GM21619 (cell line): ENCODE data around the gene LYRM1.

Experiments used
- ATAC-seq: cut with Tn5 transposase; IDR thresholded peaks from one replicate; pipeline ENCODE4 v1.9.1; 2021; ENCODE audit not compliant: unreplicated experiment

Gene LYRM1

DNA sequence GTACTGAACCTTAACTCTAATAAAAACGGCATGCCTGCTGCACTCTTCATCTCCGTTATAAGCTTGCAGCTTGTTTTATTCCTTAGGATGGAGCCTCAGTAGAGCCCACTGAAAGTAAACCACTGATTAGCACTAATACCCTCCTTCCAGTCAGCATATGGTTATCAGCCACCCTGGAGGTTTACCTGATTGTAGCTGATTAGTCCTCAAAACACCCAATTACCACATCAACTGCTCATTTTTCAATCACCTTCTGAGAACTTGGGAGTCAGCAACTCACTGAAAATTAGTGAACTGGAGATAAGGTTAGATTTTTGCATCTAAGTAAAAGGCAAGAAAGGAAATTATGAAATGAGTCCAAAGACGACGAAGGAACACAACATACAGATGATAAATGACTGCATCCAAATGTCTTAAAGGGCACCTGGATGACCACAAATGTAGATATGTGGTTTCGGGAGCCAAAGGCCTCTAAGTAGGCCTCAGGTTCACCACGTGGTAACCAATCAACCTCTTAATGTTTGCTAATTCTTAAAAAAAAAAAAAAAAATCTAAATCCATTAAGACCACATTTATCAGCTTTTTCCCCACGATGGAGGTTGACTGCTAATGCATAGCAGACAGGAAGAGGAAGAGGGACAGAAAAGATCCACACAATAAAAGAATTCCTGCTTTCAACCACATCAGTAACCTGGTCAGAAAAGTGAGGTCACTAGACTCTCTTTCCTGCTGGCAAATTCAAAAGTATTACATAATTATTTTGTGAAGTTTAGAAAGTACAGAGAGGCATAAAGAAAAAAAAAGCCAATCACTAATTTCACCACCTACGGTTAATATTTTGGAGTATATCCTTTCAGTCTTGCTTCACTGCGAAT lies 28.4 kb upstream of the LYRM1 start:
- ATAC-seq = no peak

DNA sequence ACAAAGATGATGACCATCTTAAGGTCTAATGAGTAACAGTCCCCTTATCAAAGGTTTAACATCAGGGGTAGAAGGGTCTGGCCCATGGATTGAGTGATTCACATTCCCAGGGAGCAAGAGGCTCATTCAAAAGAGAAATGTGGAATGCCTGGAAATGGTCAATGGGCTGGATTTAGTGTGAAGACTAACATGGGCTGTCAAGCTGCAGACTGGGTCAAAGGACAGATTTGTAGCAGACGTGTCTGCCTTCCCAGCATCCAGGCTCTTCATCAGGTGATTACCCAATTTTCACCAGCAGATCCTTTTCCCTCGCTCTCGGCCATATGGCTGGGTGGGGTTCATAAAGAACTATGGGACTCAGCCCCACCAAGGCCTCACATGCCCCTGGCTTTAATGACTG lies 27.2 kb upstream of the LYRM1 start:
- no peak for ATAC-seq

DNA sequence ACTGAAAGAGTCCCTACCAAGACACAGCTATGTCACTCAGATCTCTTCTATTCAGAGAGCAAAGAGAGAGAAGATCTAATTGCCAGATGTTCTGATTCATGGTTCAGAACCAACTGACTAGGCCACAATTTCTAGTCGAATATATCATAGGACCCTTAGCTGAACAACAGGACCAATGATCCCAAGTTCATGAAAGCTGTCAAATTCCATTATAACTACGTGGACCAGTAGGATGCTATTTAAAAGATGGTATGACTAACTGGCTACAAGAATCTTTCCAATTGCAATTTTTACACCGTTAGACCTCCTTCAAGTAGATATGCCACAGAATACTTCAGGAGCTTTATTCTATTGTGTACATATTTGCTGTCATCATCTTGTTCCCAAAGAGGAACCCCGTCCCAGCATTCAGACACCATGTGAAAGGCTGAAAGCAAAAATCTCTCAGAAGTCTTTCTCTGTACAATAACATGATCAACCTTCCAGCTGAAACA lies 26.4 kb upstream of the LYRM1 start:
- no peak for ATAC-seq

DNA sequence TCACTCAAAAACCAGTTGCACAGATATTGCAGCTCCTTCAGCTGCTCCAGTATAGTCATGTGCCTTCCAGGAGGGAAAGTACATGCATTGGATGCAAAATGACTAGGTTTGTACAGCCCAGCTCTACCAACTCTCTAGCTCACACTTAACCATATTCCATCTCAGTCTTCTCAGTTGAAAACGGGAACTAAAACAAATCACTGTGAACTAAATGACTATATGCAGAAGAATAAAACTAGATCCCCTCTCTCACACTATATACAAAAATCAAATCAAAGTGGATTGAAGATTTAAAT lies 25.3 kb upstream of the LYRM1 start:
- ATAC-seq = no peak

DNA sequence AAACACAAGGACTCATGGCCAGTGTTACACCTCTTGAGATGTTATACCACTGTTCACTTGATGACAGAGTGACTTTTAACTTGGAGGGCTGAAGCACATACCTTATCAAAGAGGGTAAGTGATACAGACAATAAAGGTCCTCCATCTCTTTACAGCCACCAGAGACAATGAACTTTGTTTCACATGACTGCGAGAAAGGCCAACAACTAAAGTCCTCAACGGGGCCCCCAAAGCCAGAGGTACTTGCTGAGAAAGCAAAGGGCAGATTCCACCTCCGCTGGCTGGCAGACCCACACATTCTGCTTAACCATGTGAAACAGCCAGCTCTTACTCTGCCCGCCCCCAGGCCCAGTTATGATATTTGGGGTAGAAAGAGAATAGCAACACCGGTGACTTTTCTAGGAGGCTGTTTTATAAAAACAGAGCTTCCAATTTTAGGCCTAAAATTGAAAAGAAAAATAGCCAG lies 21.9 kb upstream of the LYRM1 start:
- no peak for ATAC-seq

DNA sequence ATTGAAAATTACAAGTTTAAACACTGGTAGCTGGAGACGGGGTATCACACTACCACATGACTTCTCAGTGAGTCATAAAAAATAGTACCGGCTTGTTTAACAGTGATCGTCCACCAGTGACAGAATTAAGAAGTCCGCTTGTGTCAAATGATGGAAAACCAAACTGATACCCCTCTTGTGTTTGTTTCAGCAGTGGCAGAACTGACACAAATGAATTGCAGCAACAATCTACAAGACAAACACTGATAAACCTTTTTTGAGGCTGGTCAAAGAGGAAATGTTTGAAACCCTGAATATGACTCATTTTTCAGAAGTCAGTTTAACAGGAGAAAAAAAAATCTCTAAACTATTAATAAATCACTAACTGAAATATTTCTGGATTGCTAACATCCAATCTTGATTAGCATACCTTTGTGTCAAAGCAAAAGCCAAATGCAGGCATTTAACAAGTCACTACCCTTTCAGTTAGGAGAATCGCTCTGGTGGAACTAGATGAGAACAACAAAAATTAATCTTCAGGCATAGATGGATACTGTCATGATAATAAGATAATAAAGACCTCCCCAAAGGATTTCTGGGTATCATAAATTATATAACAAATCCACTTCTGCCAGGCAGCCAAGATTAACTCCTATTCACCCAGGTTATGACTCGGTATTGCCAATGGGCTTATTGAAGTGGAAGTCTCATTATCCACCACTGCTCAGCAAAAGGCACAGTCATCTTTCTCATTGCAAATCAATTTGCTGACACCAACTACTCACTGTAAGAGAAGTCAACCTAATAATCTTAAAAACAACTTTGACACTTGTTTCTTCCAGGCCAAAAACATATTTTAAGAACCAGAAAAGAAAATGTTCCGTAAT lies 21.2 kb upstream of the LYRM1 start:
- peak; percentile 43 for ATAC-seq

DNA sequence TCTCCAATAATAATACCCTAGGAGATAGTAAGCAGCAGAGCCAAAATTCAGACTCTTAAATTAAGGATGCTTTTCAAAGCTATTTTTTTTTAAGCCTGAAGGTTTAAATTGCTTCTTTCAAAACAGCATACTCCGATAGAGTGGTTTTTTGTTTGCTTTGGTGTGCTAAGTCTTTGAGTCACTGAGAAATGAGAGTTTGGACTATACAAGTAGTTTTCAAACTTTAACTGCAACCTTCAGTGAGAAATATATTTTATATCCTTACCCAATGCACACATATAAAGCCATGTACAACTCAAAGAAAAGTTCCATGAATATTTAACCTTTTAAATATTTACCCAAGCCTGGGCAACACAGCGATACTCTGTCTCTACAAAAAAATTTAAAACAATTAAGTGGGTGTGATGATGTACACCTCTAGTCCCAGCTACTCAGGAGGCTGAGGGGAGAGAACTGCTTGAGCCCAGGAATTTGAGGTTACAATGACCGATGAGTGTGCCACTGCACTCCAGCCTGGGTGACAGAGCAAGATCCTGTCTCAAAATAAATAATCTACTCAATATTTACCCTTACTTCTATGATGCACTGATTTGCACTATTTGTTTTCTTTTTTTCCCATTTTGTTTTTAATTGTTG lies 19.6 kb upstream of the LYRM1 start:
- no peak for ATAC-seq

DNA sequence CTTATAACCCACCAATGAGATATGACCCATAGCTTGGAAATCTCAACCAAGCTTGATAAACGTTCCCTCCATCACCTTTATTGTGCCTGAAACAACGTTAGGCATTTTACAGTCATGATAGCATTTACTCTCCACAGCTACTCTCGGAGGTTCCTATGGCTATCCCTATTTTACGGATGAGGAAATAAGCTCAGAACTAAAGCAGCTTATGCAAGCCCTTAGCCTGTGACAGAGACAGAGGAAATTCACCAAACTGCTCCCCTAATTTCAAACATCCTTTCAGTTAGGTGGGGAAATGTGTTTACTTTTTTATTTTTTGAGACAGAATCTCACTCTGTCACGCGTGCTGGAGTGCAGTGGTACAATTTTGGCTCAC lies 19.1 kb upstream of the LYRM1 start:
- ATAC-seq = no peak

DNA sequence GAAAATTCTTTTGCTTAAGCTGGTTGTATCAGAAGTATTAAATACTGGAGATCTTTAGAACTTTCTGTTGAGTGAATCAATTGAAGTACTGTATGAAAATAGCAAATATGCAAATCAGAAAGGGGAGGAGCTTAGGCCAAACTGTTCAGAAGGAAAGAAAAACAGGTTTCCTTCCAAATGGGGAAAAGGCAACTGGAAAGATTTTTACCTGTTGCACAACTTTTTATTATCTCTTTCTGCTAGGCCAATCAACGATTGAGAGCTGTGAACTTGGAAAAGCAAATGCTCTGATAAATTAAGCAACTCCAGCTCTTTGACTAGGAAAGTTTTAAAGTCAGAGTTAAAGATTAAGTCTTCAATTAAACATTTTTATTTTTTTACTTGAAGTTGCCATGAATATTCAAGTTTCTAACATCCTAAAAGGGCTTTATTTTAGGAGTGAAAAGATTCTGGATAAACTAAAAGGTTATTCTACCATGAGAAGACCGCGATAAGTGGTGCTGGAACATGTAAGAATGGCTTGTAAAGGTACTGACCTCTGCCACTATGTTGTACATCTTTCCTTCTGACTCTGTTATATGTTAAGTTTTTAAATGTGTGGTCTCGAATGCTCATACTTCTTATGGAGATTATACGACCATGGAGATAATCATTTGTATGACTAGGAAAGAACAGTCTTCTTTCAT lies 16.9 kb upstream of the LYRM1 start:
- no peak for ATAC-seq

DNA sequence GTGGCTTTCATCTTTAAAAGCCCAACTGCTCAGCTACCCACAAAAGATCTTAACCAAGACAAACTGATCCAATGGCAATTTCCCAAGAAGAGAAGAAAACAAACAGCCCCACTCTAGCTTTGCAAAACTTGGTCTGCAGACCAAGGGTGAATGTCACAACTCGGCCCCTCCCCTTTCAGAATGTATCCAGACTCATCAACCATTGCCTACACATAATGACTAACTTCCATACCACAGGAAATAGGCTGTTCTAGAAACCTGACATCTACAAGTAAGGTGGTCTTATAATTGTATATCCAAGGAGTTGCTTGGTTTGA lies 16.4 kb upstream of the LYRM1 start:
- no peak for ATAC-seq

DNA sequence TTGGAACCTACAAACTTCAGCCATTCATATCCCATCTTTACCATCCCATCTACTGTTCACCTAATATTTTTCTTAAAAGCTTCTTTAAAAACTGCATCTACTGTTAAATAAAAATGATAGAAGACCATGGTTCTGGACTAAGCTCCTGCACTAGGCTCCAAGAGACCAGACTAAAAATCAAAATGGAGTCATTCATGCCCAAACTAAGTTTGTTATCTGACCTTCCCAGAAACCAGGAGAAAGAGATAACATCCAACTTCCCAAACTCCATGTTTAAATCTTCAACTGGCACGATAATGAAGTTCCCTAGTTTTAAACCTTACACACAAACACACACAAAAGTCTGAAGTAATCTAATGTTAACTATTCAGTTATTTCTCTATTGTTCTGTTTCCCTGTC lies 14.3 kb upstream of the LYRM1 start:
- ATAC-seq = no peak

DNA sequence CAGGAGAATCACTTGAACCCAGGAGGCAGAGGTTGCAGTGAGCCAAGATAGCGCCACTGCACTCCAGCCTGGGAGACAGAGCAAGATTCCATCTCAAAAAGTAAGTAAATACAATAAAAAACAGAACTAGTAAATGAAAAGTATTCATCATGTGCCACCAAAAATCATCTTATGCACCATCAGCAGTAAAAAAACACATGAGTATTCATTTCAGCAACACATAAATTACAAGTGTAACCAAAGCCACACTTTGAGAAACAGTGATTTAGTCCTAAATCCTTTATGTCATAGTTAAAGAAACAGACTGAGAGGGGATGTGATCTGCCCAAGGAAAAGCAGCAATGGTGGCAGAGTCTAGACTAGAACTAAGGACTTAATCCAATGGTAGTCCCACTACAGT lies 13.4 kb upstream of the LYRM1 start:
- ATAC-seq = no peak

DNA sequence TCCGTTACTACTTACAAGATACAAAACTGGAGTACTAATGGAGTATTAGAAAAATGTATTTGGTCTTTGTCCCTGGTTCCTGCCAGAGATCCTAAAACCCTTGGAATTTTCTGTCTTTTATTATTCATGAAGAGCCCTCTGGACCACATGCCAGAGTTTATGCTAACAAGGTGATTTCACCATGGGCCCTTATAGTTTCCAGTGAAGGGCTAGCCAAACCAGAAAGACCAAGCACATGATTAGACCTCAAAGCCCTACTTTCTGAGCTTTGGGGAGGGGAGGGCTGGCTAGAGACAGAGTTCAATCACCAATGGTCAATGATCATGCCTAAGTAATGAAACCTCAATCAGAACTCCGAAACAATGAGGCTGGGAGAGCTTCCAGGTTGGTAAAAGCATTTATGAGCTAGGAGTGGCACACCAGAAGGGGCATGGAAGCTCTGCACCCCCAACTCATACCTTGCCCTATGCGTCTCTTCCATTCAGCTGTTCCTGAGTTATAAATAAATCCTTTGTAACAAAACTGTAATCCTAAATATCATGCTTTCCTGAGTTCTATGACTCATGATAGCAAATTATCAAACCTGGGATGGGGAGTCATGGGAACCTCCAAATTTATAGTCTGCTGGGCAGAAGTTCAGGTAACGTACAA lies 10.8 kb upstream of the LYRM1 start:
- ATAC-seq = no peak

DNA sequence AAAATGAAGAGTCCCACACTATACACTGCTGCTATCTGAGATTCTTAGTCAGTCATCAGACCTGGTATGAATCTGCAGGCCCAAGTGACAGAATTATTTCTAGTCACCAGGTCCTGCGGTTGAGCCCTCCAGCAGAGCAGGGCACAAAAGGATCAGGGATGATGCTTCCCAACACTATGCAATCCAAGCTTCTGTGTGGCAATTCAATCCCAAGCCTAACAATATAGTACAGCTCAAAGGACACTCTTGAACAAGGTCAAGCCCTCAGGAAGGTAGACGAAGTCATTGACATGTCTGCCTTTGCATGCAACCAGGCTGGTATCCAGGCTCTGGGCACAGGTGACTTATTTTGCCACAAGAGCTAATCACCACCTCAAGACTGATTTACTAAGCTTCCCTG lies 6.2 kb upstream of the LYRM1 start:
- no peak for ATAC-seq

DNA sequence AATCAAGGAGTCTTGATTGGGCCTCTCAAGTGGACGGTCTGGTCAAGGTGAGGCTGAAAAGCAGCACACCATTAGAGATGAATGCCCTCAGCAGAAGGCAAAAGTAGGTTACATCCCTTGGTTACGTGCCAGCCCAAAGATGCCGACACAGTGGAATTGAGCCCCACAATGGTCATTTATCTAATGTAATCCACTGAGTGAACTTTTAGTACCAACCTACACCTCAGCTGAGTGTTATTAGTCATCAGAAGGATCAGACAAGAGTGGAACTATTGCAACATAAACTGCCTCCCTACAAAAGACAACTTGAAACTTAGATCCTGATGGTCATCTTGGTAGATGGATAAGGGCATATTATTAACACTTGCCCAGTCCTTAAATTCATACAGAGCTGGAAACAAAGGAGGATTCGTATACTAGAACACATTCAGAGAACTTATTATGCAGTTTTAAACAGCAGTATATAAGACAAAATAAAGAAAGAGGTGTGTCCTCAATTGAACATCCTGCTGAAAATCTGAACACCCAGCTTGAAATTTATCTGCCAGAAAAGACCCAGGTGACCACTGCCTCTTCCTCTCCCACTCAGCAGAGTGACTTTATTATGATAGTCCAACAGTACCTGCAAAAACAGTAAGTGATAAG lies 3.2 kb upstream of the LYRM1 start:
- no peak for ATAC-seq

DNA sequence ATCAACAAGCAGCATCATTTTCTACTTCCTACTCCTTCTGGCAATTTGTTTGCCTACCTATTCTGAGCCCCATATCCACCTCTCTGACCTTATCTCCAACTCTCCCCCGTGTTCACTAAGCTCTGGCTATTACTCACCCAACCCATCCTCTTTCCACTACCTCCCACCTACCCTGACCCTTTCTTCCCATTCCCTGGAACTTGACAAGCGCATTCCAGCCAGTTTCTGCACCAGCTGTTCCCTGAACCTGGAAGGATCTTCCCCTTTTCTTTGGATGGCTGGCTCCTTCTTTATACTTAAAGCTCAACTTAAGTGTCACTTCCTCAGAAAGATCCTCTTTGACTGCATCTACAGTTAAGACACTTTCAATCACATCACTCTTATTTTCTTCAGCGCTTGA lies 2.6 kb upstream of the LYRM1 start:
- ATAC-seq = no peak

DNA sequence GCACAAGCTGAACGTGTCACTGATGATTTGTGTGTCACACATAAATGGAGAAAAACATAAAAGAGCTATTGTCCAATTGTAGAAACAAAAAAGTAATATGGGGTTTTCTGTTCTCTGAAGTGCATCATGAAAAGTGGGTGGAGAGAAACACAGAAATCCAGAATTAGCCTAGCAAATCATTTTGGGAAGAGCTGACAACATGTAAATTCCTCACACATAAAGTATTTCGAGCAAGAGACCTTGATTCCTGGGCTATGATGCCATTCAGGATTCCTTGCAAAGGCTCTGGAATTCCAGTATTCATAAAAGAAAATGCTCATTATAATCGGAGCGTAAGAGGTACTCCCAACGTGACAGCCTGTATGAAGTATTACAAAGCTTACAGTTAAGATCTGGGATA lies 1.5 kb upstream of the LYRM1 start:
- no peak for ATAC-seq

DNA sequence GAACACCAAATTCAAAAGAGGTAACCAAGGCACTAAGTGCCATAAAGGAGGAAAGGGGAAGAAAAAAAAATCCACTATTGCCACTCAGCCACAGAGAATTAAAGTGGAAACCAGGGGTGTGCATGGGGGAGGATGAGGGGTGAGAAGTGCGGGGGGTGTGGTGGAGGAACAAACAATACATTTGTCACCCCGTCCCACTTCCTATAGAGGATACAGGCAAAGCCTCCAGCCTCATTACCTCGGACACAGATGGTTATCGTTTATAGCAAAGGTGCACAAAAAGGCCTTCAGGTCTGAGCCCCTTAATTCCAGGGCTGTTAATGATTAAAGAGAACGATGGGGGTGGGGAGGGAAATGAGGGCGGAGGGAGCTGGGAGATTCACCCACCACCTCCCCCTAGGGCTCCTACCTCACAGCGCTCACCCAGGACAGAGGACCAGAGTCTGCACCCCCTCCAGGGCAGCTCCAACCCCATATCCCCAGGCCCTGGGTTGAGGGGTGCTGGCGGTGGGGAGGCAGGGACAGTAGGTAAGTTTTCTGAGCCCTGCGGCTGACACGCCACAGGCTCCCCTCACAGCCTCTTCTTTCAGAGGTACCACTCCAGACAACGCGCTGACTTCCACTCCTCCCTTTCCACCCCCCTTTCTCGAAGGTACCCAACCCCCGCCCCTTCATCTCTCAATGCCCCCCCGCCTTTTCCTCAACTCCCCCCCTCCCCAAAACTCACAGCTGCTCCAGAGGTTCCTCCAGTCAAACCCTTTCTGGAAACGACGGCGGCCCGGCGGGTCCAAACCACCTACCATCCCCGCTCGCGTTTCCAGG lies 883 bp upstream of the LYRM1 start:
- no peak for ATAC-seq

DNA sequence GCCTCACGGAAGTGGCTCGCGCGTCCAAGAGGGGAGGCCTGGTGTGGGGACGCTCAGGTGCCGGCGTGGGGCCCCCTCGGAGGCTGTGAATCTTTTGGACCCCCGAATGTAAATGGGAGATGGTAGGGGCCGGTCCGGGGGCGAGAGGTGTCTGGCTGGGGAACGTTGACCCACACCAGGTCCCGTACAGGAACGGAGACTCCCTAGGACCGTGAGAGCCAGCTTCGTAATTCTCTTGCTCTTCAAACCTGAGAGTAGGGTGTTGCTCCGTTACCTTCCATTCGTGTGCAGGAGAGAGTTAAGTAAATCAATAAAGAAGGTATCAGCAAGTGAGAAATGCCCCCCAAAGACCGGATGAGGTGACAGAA lies 481 bp downstream of the LYRM1 start:
- ATAC-seq = no peak
